SK-N-SH (cell line): ENCODE data around the gene ABCB6. TPM values are rescaled to one million over a fixed set of nuclear protein-coding genes. Genes with fewer than 3 reads are reported as not detected.

Experiments used
- CTCF ChIA-PET: fragments of 300-600, 350-600 bp; formaldehyde crosslinking; extraction: SDS; loops from one replicate; lab custom pipeline; 2021; lab: Yijun Ruan, JAX
- POLR2A ChIA-PET: fragments of 350-600 bp; sonication (Branson Sonifier 250); formaldehyde crosslinking; extraction: SDS; loops from one replicate; lab custom pipeline; 2020; ENCODE audit warnings: antibody characterized with exemption, inconsistent platforms; lab: Yijun Ruan, JAX
- DNase-seq: peaks from one replicate; pipeline ENCODE4 v3.0.0; 2012
- H2AFZ ChIP-seq: fragments of 200-600 bp; sonication (generic); 2 replicates; pipeline ENCODE4 v1.8.1; 2016; ENCODE audit warnings: antibody characterized with exemption, mild to moderate bottlenecking, low read depth
- H3F3A ChIP-seq: fragments of 200-600 bp; sonication (generic); replicated peaks from 2 replicates; pipeline ENCODE3; 2016; ENCODE audit warnings: antibody characterized with exemption, mild to moderate bottlenecking; ENCODE audit not compliant: insufficient read depth
- H3K27ac ChIP-seq, 2 experiments: fragments of 200-500 bp in 1 of 2; fragments of 200-600 bp in 1 of 2; sonication (Bioruptor generic) in 1 of 2; sonication (generic), shearing (Covaris generic) in 1 of 2; 2 replicates each; pipeline versions ENCODE4 v1.5.1 to v1.6.1; 2014 to 2016; ENCODE audit warnings: low read depth in 2 of 2, inconsistent platforms in 1 of 2, low read length in 1 of 2, mild to moderate bottlenecking in 1 of 2, mixed read lengths in 1 of 2
- H3K27me3 ChIP-seq: fragments of 200-600 bp; sonication (generic), shearing (Covaris generic); 2 replicates; pipeline ENCODE4 v1.6.1; 2016; ENCODE audit warnings: mixed run types; ENCODE audit not compliant: insufficient read depth
- H3K36me3 ChIP-seq, 2 experiments: fragments of 200-500 bp in 1 of 2; fragments of 200-600 bp in 1 of 2; sonication (Bioruptor generic) in 1 of 2; sonication (generic) in 1 of 2; replicated peaks in 1 of 2; 2 replicates each; pipeline versions ENCODE3 to v1.5.1; 2014 to 2016; ENCODE audit warnings: low read length in 1 of 2, mild to moderate bottlenecking in 1 of 2; ENCODE audit not compliant: insufficient read depth in 2 of 2, control insufficient read depth in 1 of 2
- H3K4me1 ChIP-seq, 2 experiments: fragments of 200-500 bp in 1 of 2; fragments of 200-600 bp in 1 of 2; sonication (Bioruptor generic) in 1 of 2; sonication (generic), shearing (Covaris generic) in 1 of 2; 2 replicates each; pipeline versions ENCODE4 v1.5.1 to v1.6.1; 2014 to 2016; ENCODE audit warnings: low read depth in 1 of 2, low read length in 1 of 2, mixed run types in 1 of 2; ENCODE audit not compliant: insufficient read depth in 2 of 2, control insufficient read depth in 1 of 2
- H3K4me2 ChIP-seq: fragments of 200-600 bp; sonication (generic), shearing (Covaris generic); 2 replicates; pipeline ENCODE4 v1.6.1; 2017; ENCODE audit warnings: mixed run types
- H3K4me3 ChIP-seq, 2 experiments: fragments of 200-500 bp in 1 of 2; fragments of 200-600 bp in 1 of 2; sonication (Bioruptor generic) in 1 of 2; sonication (generic), shearing (Covaris generic) in 1 of 2; 2 replicates each; pipeline versions ENCODE4 v1.5.1 to v1.8.1; 2014 to 2016; ENCODE audit warnings: low read depth in 2 of 2, inconsistent platforms in 1 of 2, low read length in 1 of 2, mild to moderate bottlenecking in 1 of 2, mixed read lengths in 1 of 2, moderate library complexity in 1 of 2
- H3K79me2 ChIP-seq: fragments of 200-600 bp; sonication (generic); 2 replicates; pipeline ENCODE4 v1.8.1; 2017; ENCODE audit warnings: mild to moderate bottlenecking; ENCODE audit not compliant: insufficient read depth
- H3K9ac ChIP-seq: fragments of 200-600 bp; sonication (generic); 2 replicates; pipeline ENCODE4 v1.6.1; 2017; ENCODE audit warnings: mixed run types
- H3K9me2 ChIP-seq: fragments of 200-600 bp; sonication (generic); 2 replicates; pipeline ENCODE4 v1.6.1; 2017; ENCODE audit warnings: mixed run types
- H3K9me3 ChIP-seq: fragments of 200-600 bp; sonication (generic); 2 replicates; pipeline ENCODE4 v1.6.1; 2017; ENCODE audit warnings: mixed run types, mild to moderate bottlenecking, moderate library complexity
- H4K20me1 ChIP-seq: fragments of 200-600 bp; sonication (generic); 2 replicates; pipeline ENCODE4 v1.6.1; 2017; ENCODE audit warnings: mild to moderate bottlenecking, mixed run types; ENCODE audit not compliant: insufficient read depth
- CTCF ChIP-seq: fragments of 200-600 bp; sonication (generic); IDR thresholded peaks from 2 replicates; pipeline ENCODE4 v1.6.1; 2017; ENCODE audit warnings: antibody characterized with exemption, mild to moderate bottlenecking, moderate library complexity
- EZH2phosphoT487 ChIP-seq: fragments of 200-600 bp; sonication (generic); IDR thresholded peaks from 2 replicates; pipeline ENCODE4 v1.6.1; 2017; ENCODE audit warnings: low read depth, mixed run types, mild to moderate bottlenecking, antibody characterized with exemption, moderate library complexity, borderline replicate concordance
- JUND ChIP-seq: IDR thresholded peaks from 2 replicates; pipeline ENCODE4 v1.4.0; 2012
- MXI1 ChIP-seq: IDR thresholded peaks from 2 replicates; pipeline ENCODE4 v1.6.1; 2012; ENCODE audit warnings: mild to moderate bottlenecking, low read depth, low read length, improper control_type of control experiment
- NFIC ChIP-seq: IDR thresholded peaks from 2 replicates; pipeline ENCODE4 v1.4.0; 2012; ENCODE audit warnings: borderline replicate concordance
- SIN3A ChIP-seq: IDR thresholded peaks from 2 replicates; pipeline ENCODE4 v1.6.1; 2012; ENCODE audit warnings: low read depth, mild to moderate bottlenecking, low read length, moderate library complexity, borderline replicate concordance
- TAF1 ChIP-seq: IDR thresholded peaks from 2 replicates; pipeline ENCODE4 v1.6.1; 2012; ENCODE audit warnings: low read depth, mild to moderate bottlenecking, low read length, moderate library complexity, borderline replicate concordance
- TCF12 ChIP-seq: IDR thresholded peaks from 2 replicates; pipeline ENCODE4 v1.4.0; 2012
- TEAD4 ChIP-seq: IDR thresholded peaks from 2 replicates; pipeline ENCODE4 v1.4.0; 2012; ENCODE audit warnings: mild to moderate bottlenecking, borderline replicate concordance; ENCODE audit not compliant: insufficient read depth
- YY1 ChIP-seq: IDR thresholded peaks from 2 replicates; pipeline ENCODE4 v1.4.0; 2012; ENCODE audit warnings: low read depth, mild to moderate bottlenecking
- ZBTB33 ChIP-seq: IDR thresholded peaks from 2 replicates; pipeline ENCODE4 v1.4.0; 2012; ENCODE audit warnings: low read depth, borderline replicate concordance
- polyA plus RNA-seq, 3 experiments: library from polyadenylated mRNA; depleted of rRNA; stranded (reverse); fragments of >200 nt; gene quantifications; 2 replicates each; pipeline ENCODE4 v1.2.3, GENCODE V29; 2012
- TF ChIP-seq, protein P1 (sequence below): IDR thresholded peaks from 2 replicates; pipeline ENCODE4 v1.4.0; 2012; ENCODE audit warnings: low read depth
- TF ChIP-seq, protein P2 (sequence below): IDR thresholded peaks from 2 replicates; pipeline ENCODE4 v1.6.1; 2012; ENCODE audit warnings: mild to moderate bottlenecking, low read depth, low read length, moderate library complexity
- TF ChIP-seq, protein P3 (sequence below): fragments of 150-350 bp; IDR thresholded peaks from 2 replicates; pipeline ENCODE4 v1.6.1; 2017; ENCODE audit warnings: antibody characterized with exemption, low read length, low read depth, borderline replicate concordance

Gene ABCB6
- polyA plus RNA-seq, 1 of the 3 experiments (the other 2 are of a cell fraction) = 27.4 TPM

GRCh38 chr2:219168932-219169331 lies 49.8 kb downstream of the ABCB6 start:
- DNase-seq = no peak
- no peak overlapping the region for H2AFZ ChIP-seq
- CTCF ChIA-PET = interaction anchor here (8.7 kb wide), 1 partner anchor 124 kb away, joined by 87 read pairs; no protein-coding TSS in a partner anchor
- TF ChIP-seq SIN3A = no peak
- TF ChIP-seq TCF12 = no peak
- TF ChIP-seq, protein P1, sequence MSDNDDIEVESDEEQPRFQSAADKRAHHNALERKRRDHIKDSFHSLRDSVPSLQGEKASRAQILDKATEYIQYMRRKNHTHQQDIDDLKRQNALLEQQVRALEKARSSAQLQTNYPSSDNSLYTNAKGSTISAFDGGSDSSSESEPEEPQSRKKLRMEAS = no peak
- no peak for TF ChIP-seq CTCF
- no peak for TF ChIP-seq YY1
- TF ChIP-seq, protein P2, sequence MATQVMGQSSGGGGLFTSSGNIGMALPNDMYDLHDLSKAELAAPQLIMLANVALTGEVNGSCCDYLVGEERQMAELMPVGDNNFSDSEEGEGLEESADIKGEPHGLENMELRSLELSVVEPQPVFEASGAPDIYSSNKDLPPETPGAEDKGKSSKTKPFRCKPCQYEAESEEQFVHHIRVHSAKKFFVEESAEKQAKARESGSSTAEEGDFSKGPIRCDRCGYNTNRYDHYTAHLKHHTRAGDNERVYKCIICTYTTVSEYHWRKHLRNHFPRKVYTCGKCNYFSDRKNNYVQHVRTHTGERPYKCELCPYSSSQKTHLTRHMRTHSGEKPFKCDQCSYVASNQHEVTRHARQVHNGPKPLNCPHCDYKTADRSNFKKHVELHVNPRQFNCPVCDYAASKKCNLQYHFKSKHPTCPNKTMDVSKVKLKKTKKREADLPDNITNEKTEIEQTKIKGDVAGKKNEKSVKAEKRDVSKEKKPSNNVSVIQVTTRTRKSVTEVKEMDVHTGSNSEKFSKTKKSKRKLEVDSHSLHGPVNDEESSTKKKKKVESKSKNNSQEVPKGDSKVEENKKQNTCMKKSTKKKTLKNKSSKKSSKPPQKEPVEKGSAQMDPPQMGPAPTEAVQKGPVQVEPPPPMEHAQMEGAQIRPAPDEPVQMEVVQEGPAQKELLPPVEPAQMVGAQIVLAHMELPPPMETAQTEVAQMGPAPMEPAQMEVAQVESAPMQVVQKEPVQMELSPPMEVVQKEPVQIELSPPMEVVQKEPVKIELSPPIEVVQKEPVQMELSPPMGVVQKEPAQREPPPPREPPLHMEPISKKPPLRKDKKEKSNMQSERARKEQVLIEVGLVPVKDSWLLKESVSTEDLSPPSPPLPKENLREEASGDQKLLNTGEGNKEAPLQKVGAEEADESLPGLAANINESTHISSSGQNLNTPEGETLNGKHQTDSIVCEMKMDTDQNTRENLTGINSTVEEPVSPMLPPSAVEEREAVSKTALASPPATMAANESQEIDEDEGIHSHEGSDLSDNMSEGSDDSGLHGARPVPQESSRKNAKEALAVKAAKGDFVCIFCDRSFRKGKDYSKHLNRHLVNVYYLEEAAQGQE = no peak
- no peak for TF ChIP-seq MXI1
- no peak for TF ChIP-seq ZBTB33
- no peak for TF ChIP-seq EZH2phosphoT487
- no peak for TF ChIP-seq JUND
- TF ChIP-seq NFIC = no peak
- TF ChIP-seq TEAD4 = no peak
- TF ChIP-seq, protein P3, sequence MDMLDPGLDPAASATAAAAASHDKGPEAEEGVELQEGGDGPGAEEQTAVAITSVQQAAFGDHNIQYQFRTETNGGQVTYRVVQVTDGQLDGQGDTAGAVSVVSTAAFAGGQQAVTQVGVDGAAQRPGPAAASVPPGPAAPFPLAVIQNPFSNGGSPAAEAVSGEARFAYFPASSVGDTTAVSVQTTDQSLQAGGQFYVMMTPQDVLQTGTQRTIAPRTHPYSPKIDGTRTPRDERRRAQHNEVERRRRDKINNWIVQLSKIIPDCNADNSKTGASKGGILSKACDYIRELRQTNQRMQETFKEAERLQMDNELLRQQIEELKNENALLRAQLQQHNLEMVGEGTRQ = no peak
- TF ChIP-seq TAF1 = no peak
- H3K4me1 ChIP-seq = no peaks in the 10 kb centered on the region; a peak in 1 of 4 replicates
- H3K9me3 ChIP-seq = no peaks in the 10 kb centered on the region
- H4K20me1 ChIP-seq = no peaks in the 10 kb centered on the region
- peaks cover 3 to 23% of the 10 kb centered on the region in 2 experiments for H3K36me3 ChIP-seq
- H3K27ac ChIP-seq = no peak overlapping the region
- peaks cover 7% of the 10 kb centered on the region for H3F3A ChIP-seq
- no peak overlapping the region for H3K9ac ChIP-seq
- H3K9me2 ChIP-seq = no peaks in the 10 kb centered on the region
- H3K79me2 ChIP-seq = no peaks in the 10 kb centered on the region
- H3K4me3 ChIP-seq = no peak overlapping the region
- H3K27me3 ChIP-seq = no peaks in the 10 kb centered on the region
- no peak overlapping the region for H3K4me2 ChIP-seq
- POLR2A ChIA-PET = no interaction called here
